ENCODE measurements around the gene MGMT.

DNA sequence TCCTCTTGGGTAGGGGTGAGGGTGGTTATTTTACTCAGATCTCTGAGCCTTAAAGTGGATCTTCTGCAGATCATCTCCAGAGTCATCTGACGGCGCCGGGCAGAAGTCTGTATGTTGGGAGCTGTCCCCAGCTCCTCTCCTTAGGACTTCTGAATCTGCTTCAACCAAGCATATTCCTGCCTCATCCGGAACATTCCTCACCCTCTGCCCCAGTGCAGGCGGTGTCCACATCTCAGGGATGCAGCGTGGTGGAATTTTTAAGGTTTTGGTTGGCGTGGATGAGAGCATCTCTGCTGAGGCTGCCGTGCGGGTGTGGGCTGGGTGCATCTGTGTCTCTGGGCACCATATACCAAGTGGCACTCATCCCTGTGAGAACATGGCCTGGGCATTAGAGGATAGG, 148.3 kb downstream of the MGMT start:
- TF ChIP-seq, protein P1, sequence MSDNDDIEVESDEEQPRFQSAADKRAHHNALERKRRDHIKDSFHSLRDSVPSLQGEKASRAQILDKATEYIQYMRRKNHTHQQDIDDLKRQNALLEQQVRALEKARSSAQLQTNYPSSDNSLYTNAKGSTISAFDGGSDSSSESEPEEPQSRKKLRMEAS (IDR thresholded peaks at IDR 0.05) = no peak
- TF ChIP-seq, protein P2, sequence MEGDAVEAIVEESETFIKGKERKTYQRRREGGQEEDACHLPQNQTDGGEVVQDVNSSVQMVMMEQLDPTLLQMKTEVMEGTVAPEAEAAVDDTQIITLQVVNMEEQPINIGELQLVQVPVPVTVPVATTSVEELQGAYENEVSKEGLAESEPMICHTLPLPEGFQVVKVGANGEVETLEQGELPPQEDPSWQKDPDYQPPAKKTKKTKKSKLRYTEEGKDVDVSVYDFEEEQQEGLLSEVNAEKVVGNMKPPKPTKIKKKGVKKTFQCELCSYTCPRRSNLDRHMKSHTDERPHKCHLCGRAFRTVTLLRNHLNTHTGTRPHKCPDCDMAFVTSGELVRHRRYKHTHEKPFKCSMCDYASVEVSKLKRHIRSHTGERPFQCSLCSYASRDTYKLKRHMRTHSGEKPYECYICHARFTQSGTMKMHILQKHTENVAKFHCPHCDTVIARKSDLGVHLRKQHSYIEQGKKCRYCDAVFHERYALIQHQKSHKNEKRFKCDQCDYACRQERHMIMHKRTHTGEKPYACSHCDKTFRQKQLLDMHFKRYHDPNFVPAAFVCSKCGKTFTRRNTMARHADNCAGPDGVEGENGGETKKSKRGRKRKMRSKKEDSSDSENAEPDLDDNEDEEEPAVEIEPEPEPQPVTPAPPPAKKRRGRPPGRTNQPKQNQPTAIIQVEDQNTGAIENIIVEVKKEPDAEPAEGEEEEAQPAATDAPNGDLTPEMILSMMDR (IDR thresholded peaks at IDR 0.05; ENCODE audit: low read depth, low read length, missing input control) = no peak
- TF ChIP-seq RAD21 (IDR thresholded peaks at IDR 0.05) (no peak), HNF4A (conservative IDR thresholded peaks at IDR 0.05) (no peak), GABPA (IDR thresholded peaks at IDR 0.05 in 1 of 2, conservative IDR thresholded peaks at IDR 0.05 in 1 of 2) (no peak), TAF1 (conservative IDR thresholded peaks at IDR 0.05) (no peak), YY1 (IDR thresholded peaks at IDR 0.05) (no peak), FOXA1 (IDR thresholded peaks at IDR 0.05) (no peak), JUND (IDR thresholded peaks at IDR 0.05) (no peak), SP1 (IDR thresholded peaks at IDR 0.05) (no peak), EGR1 (IDR thresholded peaks at IDR 0.05; ENCODE audit: low read depth in 2 of 2) (no peak)
- TF ChIP-seq, protein P3, sequence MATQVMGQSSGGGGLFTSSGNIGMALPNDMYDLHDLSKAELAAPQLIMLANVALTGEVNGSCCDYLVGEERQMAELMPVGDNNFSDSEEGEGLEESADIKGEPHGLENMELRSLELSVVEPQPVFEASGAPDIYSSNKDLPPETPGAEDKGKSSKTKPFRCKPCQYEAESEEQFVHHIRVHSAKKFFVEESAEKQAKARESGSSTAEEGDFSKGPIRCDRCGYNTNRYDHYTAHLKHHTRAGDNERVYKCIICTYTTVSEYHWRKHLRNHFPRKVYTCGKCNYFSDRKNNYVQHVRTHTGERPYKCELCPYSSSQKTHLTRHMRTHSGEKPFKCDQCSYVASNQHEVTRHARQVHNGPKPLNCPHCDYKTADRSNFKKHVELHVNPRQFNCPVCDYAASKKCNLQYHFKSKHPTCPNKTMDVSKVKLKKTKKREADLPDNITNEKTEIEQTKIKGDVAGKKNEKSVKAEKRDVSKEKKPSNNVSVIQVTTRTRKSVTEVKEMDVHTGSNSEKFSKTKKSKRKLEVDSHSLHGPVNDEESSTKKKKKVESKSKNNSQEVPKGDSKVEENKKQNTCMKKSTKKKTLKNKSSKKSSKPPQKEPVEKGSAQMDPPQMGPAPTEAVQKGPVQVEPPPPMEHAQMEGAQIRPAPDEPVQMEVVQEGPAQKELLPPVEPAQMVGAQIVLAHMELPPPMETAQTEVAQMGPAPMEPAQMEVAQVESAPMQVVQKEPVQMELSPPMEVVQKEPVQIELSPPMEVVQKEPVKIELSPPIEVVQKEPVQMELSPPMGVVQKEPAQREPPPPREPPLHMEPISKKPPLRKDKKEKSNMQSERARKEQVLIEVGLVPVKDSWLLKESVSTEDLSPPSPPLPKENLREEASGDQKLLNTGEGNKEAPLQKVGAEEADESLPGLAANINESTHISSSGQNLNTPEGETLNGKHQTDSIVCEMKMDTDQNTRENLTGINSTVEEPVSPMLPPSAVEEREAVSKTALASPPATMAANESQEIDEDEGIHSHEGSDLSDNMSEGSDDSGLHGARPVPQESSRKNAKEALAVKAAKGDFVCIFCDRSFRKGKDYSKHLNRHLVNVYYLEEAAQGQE (IDR thresholded peaks at IDR 0.05) = no peak
- TF ChIP-seq, protein P4, sequence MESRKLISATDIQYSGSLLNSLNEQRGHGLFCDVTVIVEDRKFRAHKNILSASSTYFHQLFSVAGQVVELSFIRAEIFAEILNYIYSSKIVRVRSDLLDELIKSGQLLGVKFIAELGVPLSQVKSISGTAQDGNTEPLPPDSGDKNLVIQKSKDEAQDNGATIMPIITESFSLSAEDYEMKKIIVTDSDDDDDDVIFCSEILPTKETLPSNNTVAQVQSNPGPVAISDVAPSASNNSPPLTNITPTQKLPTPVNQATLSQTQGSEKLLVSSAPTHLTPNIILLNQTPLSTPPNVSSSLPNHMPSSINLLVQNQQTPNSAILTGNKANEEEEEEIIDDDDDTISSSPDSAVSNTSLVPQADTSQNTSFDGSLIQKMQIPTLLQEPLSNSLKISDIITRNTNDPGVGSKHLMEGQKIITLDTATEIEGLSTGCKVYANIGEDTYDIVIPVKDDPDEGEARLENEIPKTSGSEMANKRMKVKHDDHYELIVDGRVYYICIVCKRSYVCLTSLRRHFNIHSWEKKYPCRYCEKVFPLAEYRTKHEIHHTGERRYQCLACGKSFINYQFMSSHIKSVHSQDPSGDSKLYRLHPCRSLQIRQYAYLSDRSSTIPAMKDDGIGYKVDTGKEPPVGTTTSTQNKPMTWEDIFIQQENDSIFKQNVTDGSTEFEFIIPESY (IDR thresholded peaks at IDR 0.05) = no peak

Measured in liver (tissue), 3 donors.